GM21786 (cell line): ENCODE results near the gene COL4A6.
"Not testable (repeated sequence)": the region's sequence is repeated elsewhere in the genome, so short reads cannot be mapped to it uniquely, and the experiment has no call there.

Experiments
- ATAC-seq: cut with Tn5 transposase; IDR thresholded peaks from one replicate; pipeline ENCODE4 v1.9.1; 2021; ENCODE audit not compliant: unreplicated experiment

COL4A6 gene

DNA sequence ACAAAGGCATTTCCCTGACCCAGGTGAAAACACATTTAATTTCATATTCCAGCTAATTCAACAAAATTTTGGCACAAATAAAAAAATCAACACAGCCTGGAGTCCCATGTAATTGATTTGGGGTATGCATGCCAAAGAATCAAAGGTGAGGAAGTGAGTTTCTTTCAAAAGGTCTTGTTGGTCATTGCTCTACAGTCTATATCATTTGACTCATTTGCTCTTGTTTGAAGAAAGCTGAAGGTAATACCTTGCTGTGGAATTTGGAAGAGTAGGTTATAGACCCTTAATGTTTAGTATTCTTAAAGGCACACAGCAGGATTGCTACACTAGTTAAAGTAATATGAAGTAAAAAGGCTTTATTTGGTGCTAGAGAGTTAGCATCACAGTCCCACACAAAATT, 25.4 kb downstream of the COL4A6 start:
- no peak for ATAC-seq

DNA sequence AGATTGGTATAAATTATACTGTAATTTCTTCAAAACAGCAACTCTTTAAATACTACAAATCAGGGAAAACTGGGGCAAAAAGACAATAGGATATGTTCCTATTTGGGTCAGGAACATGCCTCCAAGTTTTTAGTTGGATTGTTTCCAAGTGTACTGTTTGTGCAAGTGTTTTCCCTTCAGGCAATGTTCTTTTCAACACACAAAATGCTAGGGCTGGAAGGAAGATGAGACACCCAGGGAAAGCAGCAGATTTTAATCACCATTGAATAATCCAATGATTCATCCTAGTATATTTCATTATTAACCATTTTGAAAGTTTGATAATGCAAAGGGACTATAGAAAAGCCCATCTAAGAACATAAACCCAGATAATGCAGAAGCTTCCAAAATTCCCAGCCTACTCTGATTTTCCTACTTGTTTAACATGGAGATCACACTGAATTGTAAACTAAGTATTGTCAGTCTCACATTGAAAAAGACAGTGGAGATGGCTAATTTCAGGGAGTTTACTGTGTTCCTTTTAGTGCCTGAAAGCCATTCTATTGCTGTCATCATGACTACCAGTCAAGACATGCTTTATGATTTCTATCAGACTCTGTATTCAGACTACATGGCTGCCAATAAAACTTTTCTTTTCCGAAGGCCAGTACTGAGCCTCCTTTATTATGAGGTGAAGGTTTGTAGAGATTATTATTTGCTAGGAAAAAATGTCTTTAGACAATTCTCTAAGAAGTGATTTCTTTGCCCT, 38.6 kb downstream of the COL4A6 start:
- ATAC-seq = no peak

DNA sequence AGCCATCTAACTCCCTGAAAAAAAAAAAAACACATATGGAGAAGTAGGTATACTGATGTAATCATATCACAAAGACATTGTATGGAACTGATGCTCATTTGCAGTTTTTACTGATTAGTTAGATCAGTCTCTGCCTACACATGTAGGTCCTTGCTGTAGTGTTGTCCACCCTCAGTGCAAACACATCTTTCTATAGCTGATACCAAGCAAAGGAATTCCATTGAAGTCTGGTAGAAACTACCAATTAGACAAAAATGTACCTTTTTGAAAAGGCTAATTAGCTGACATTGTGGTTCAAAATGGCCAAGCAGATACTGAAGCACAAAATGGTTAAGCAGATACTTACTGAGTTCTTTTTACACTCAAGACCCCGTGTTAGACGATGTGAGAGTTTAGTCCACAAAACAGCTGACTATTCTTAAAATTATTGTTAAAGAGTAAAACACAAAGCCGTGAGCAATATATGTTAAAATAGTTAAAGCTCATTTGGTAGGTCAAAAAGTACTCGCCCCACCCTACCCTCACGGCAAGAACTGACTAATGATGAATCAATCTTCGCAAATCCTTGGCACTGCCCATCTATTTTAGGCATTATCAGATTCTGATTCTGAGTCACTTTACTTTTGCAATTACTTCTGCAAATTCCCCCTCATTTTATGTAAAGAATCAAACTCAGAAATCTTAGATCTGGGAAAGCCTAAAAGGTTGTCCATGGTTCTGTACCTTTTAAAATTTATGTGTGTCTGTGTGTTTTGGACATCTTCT, 40.4 kb downstream of the COL4A6 start:
- ATAC-seq = no peak

DNA sequence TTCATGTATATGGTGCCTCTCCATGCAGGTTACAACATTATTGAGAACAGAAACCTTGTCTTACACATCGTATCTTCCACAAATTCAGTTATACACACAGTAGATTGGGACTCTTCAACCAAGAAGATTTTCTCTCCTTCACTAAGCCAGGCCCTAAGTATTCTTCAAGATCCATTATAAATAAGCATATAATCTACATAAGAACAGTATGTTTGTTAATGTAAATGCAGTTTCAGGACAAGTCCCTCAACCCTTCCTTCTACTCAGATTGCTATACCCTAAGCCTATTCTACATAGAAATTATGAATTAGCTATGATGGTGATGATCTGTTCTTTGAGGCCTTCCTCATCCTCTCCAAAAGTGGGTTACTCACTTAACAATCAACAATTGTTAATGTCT, 41.2 kb downstream of the COL4A6 start:
- ATAC-seq = no peak

DNA sequence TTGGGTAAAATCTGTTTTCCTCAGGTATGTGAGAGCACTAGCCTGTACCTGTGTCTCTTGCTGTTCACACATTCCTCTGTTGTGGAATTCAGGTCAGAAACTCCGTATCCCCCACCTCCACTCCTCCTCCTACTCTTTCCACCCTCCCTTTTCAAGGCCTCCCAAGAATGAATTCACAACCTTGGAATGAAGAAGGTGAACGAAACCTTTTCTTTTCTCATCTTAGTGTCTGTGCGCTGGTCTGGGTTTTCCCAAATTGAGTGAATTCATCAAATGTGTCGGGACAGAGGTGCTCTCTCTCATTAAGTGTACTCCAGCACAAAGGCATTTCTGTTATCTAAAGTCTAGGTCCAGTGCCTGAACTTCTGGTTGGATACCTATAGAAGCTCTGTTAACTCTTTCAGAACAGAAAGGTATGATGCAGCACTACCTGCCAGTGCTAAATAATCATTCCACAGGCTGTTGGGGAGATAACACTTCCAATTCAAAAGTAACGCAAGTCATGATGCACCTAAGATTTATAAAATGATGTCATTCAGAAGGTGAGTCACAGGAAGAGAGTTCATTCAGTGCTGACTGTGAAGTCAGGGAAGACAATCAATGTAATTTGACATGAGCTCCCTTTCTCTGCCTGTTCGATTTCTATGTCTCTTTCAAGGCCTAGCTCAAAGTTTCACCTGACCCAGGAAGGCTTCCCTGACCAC, 41.9 kb downstream of the COL4A6 start:
- ATAC-seq = no peak

DNA sequence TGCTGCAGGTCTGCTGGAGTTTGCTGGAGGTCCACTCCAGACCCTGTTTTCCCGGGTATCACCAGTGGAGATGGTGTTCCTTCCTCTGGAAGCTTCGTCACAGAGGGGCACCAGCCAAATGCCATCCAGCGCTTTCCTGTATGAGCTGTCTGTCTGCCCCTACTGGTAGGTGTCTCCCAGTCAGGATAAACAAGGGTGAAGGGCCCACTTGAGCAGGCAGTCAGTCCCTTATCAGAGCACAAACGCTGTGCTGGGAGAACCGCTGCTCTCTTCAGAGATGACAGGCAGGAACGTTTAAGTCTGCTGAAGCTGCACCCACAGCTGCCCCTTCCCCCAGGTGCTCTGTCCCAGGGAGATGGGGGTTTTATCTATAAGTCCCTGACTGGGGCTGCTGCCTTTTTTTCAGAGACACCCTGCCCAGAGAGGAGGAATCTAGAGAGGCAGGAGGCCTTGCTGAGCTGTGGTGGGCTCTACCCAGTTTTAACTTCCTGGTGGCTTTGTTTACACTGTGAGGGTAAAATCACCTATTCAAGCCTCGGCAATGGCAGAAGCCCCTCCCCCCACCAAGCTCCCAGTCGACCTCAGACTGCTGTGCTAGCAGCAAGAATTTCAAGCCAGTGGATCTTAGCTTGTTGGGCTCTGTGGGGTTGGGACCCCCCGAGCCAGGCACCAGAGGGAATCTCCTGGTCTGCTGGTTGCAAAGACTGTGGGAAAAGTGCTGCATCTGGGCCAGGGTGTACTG, 47.1 kb downstream of the COL4A6 start:
- ATAC-seq = not testable (repeated sequence)

DNA sequence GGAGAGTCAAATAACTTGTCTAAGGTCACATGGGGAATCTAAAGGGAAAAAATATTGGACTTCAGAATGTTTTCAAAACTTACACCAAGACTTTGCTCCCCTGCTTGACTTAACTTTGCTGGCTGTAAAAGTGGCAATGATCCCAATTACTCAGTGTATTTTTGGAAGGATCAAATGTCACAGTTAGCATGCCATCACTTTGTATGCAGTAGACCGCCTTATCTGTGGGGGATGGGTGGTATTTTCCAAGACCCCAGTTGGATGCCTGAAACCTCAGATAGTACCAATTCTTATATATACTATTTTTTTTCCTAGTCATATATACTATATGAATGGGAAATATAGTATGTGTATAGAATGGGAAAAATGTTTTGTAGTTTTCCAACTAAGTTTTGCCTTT, 53.4 kb downstream of the COL4A6 start:
- ATAC-seq = no peak

DNA sequence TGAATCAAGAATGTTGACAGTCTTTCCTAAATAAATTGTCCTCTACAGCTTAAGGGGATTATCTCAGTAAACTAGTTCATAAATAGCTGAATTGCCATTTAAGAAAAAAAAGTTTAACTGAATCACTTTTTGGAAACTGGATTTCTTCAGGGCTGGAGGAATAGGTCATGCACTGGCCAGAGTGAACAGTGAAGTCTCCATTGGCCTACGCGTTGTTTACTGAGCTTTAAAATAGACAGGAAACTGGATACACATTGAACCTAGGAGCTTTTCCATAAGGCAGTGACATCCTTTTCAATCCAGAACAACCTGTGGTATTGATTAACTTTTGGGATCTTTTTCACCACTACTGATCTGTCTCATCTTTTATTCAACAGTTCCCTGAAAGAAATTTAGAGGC, 58.0 kb downstream of the COL4A6 start:
- ATAC-seq = no peak

DNA sequence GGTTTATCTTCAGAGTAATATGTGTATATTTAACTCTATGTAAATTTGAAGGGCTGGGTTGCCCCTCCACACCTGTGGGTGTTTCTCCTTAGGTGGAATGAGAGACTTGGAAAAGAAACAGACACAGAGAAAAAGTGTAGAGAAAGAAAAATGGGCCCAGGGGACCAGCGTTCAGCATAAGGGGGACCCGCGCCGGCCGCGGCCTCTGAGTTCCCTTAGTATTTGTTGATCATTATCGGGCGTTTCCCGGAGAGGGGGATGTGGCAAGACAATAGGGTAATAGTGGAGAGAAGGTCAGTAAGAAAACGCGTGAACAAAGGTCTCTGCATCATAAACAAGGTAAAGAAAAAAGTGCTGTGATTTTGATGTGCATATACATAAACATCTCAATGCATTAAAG, 61.4 kb downstream of the COL4A6 start:
- not testable (repeated sequence) for ATAC-seq

DNA sequence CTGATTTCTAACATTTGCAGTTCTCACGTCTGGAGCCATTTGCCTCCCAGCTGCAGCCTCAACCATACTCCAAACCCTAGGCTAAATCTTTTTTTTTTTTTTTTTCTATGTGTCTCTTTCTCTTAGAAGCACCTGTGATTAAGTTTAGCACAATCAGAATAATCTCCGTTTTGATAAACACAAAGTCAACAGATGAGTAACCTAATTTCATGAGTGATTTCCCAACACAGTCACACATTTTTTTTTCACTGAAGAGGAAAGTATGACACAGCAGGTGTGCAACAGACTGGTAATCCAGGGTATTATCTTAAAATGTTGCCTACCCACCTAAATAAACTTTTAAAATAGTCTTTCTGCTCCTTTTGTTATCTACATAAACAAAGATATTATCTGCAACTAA, 62.6 kb downstream of the COL4A6 start:
- ATAC-seq = not testable (repeated sequence)

DNA sequence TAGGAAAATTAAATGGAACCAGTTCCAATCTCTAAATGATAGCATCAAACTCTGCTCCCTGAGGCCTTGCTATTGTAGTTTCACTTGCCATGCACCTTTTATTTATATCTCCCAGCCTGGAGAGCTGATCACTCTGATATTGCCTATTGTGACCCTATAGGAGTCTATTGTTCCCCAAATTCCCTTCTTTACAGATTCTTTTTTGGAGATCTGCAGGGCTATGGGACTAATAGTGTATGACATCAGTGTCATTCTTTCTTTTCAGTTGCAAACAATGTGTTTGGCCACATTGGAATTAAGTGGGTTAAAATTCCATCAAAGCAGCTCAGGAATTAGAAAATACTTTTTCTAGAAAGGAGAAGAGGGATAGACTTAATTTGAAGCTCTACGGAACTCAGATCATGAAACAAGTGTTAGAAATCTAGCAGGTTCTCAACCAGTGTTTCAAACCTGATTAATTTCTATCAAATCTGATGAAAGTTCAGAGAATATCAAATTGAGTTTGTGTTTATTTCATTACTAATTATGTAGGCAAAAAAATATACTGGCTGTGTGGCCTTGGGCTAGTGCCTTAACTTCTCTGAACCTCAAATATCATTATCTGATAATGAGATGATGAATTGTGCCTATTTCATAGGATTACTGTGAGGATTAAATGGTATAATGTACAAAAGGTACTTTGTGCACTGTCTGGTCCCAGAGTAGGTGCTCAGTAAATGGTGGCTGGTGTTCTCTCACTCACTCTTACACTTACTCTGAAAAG, 71.4 kb downstream of the COL4A6 start:
- no peak for ATAC-seq

DNA sequence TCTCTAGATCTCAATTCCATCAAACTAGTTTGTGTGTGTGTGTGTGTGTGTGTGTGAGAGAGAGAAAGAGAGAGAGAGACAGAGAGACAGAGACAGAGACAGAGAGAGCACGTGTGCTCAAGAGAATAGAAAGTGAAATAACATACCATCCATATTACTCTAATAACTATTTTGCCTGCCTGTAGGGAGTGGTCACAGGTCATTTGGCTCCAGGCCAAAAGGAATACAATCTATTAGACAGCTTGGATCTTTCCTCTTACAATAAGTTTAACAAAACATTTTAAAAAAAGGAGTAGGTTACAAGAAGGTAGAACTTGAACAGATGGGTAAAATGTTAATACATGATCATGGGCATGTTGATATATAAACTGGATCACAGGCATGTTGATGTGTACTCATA, 76.2 kb downstream of the COL4A6 start:
- no peak for ATAC-seq

DNA sequence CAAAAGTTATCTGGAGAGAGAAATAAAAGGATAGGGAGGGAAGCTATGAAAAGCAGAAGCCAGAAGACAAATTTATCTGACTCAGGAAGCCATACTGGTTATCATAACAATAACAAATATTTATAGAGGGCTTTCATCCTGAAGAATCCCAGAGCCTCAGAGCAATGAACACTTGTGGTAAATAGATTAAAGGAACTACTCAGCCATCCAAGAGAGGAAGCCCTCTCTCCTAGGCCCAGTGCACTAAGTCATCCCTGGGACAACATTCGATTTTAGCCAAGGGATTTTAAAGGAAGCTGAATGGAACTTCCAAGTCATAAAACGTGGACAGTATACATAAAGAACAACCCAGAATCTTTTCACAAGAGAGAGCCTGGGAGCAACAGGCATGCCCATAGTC, 76.9 kb downstream of the COL4A6 start:
- no peak for ATAC-seq

DNA sequence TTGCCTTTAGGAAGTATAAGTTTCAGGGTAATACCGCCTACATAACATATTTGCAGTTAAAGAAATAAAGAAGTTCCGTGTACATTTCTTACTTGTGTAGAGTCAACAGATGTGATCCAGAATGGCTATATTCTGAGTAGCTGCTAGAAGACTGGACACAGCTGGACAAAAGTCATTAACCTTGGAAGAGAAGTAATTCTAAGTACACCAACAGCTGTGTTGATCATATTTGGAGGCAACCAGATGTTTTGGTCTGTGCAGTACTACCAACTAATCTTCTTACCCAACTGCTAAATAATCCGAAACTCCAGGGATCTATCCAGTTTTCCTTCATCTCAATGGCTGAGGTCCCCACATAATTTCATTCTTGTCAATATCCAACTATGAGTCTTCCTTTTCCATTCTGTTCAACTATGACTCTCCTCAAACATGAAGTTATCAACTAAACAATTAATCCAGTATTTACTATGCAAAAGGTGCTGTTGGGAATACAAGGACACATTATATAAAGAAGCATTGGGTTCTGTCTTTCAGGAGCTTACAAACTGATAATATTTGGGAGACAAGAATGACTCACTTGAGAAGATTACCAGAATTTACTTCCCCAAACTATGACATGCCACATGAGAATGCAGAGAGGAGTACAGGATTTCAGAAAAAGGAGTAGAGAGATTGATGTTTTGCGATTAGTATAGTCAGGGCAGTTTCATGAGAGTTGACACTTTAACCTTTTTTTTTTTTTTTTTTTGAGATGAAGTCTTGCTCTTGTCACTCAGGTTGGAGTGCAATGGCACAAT, 78.2 kb downstream of the COL4A6 start:
- no peak for ATAC-seq

DNA sequence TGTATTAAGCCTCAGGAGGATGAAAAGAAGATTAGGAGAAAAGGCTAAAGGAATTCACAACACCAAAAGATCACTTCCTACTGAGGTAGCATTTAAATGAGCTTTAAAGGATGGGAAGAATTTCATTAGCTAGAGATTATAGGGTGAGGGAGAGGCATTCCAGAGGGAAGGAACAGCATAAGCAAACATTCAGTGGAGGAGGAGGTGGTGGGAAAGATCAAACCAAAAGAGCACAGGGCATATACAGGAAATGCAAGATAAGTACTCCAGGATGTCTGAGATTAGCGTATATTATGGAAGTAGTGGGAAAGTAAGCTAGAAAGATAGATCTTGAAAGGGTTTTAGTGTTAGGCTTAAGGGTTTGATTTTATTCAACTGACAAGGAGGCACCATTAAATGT, 84.8 kb downstream of the COL4A6 start:
- no peak for ATAC-seq

DNA sequence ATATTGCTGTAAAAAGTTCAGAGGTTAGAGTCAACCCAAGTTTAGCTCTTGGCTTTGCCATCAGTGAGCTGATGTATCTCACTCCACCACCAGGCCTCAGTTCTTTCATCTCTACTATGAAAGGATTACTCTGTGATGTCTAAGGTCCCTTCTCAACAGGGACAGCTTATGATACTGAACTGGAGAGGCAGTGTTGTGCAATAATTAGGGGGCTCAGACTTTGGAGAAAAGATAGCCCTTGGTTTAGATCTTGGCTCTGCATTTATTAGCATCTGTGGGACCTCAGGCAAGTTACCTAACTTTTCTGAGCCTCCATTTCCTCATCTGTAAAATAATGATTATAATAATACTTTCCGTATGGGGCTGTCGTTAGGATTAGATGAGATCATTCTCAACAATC, 89.0 kb downstream of the COL4A6 start:
- no peak for ATAC-seq

DNA sequence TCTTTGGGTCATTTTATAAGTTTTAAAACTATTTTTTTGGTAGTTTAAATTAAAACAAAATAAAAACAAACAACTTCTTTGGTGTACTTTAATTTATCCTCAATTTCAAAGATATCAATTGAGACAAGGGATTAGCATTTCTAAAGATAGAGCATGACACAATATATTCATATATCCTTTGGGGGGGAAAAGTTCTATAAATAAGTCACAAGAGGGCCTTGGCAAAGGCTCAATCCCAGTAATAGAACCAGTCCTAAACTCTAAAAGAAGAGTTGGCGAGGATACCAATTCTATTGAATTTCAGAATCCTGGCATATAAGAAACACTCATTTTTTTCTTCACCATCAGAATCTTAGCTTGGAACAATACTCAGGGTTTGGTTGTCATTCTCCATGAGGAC, 89.7 kb downstream of the COL4A6 start:
- no peak for ATAC-seq

DNA sequence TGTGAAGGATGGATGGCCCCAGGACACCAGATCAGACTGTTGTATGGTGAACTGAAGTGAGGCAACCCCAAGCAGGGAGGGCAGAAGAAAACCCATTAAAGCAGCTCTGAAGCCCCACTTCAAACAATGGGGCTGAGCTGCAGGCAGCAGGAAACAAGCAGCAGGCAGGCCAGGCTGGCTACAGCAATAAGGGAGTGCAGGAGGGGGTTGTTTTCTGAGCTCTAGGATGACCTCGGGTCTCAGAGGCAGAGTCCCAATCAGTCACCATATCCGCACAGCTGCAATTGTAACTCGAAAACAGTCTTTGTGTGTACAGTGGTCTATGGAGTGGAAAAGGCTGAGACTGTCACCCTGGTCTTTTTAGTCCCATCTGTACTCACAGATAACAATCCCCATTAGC, 90.4 kb downstream of the COL4A6 start:
- ATAC-seq = no peak

DNA sequence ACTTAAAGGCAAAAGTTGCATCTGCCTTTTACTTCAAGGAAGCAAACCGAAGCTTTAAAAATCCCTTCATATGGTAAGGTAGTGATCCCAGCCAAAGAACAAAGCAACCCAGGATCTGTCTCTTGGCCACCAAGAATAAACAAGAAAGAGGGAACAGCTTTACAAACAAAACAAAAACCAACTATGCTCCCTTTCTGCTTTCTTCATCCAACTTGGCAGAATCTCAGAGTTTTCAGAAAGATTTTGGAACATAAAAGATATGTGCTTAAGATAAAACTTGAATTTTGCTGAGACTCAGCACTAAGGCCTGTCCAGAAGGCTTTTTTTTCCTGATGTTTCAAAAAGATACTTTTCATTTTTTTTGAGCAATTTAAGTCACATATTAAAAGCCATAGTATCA, 94.0 kb downstream of the COL4A6 start:
- ATAC-seq = no peak

DNA sequence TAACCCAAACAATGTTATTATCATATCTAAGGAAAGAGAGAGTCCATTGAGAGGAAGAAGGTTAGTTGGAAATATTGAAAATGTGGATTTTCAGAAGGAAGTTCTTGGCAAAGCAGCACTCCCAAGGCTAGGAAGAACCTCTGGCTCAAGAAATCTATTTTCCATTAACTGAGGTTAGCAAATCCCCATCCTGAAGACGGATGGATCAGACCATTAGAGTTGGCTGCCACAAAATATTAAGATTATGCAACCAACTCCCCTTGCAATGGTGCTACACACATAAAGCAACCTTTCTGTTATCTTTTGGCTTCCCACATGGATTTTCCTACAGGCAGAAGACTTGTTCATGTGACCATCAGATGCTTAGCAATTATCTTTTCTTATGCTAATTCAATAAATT, 96.3 kb downstream of the COL4A6 start:
- ATAC-seq = no peak
